ENCODE measurements around the gene HRH1.

DNA sequence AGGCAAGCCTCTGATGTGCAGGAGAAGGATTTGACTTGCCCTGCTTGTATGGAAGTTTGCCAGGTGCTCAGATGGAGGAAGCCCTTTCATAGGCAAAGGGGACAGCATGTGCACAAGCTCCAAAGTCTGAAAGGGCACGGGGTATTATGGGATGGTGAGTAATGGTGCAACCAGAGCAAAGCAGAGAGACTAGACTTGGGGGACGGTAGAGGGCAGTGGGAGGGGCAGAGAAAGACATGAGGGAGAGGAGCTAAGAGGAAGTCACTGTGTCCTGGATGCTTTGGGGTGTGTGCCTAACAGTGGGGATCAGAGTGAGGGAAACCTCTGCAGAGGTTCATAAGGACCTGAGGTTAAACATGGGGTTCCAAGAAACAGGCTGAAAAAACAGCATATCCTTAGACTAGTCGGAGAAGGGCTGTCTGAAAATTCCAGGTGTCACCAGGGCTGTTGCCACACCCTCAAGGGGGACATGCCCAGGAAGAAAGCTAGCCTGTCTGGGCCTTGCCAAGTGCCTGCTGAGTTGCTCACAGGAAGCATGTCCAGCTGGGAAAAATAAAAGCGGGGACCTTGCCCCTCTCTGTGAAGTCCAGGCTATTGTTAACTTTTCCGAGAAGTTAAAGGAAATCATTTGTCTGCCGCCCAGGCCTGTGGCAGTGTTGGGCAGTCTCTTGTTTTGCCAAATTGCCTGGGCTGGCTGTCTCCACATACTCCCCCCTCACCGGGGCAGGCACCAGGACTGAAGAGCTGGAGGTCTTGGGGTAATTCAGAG, 47.1 kb downstream of the HRH1 start:
- TF ChIP-seq, protein P1, sequence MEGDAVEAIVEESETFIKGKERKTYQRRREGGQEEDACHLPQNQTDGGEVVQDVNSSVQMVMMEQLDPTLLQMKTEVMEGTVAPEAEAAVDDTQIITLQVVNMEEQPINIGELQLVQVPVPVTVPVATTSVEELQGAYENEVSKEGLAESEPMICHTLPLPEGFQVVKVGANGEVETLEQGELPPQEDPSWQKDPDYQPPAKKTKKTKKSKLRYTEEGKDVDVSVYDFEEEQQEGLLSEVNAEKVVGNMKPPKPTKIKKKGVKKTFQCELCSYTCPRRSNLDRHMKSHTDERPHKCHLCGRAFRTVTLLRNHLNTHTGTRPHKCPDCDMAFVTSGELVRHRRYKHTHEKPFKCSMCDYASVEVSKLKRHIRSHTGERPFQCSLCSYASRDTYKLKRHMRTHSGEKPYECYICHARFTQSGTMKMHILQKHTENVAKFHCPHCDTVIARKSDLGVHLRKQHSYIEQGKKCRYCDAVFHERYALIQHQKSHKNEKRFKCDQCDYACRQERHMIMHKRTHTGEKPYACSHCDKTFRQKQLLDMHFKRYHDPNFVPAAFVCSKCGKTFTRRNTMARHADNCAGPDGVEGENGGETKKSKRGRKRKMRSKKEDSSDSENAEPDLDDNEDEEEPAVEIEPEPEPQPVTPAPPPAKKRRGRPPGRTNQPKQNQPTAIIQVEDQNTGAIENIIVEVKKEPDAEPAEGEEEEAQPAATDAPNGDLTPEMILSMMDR (IDR thresholded peaks at IDR 0.05; ENCODE audit: insufficient read depth, low read length, poor library complexity, severe bottlenecking), result no peak
- TF ChIP-seq EZH2phosphoT487 (conservative IDR thresholded peaks at IDR 0.05; ENCODE audit: low read length), result no peak
